ENCODE results near the gene SIM1.

DNA sequence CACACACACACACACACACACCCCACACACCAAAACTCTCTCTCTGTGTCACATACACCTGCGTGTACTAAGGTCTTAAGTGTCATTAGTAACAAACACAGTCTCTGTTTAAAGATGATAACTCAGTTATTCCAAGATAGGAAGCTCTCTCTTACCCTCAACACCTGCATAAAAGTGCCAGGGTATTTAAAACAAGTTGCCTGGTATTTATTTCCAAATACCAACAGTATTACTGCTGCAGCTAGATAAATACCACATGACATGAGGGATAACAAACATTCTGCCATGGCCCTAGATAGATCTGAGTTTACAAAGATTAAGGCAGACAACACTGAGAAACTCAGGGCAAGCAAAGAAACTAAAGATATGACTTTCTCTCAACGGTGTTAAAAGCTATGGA lies 118.5 kb downstream of the SIM1 start:
- TF ChIP-seq GATA2 (IDR thresholded peaks at IDR 0.05; ENCODE audit: low read depth, low read length) (no peak), GATA3 (IDR thresholded peaks at IDR 0.05; ENCODE audit: low read depth, low read length) (no peak)

Measured in SH-SY5Y (cell line).